ENCODE data around the gene NTSR2. TPM values are rescaled to one million over a fixed set of nuclear protein-coding genes. Genes with fewer than 3 reads are reported as not detected.

The NTSR2 gene
- total and polyA plus RNA-seq, 2 of the 8 experiments (the other 6 are each of a cell fraction or from before 2014, with no cell fraction given) = 0.05 TPM; not detected in 1

- Histone ChIP-seq H3K4me3 (ENCODE audit: extremely low read depth in 1 of 4, insufficient read depth in 2 of 4, low read depth in 3 of 4, low read length in 4 of 4) (no peak overlapping the region), H3K9me3 (ENCODE audit: insufficient read depth in 2 of 2, low read depth in 1 of 2, low read length in 1 of 2) (no peaks in the 10 kb centered on the region), H2BK20ac (ENCODE audit: low read length) (no peak overlapping the region), H2AFZ (ENCODE audit: low read length) (no peak overlapping the region), H3K27me3 (replicated peaks in 1 of 4; ENCODE audit: control insufficient read depth in 3 of 4, extremely low read depth in 1 of 4, insufficient read depth in 3 of 4, low read length in 3 of 4) (no peaks in the 10 kb centered on the region), H4K20me1 (replicated peaks in 1 of 2; ENCODE audit: control insufficient read depth in 1 of 2, insufficient read depth in 2 of 2, low read length in 2 of 2) (peaks cover 0 to 2% of the 10 kb centered on the region in 2 experiments), H3K79me2 (ENCODE audit: control insufficient read depth in 1 of 2, insufficient read depth in 2 of 2, low read length in 2 of 2) (no peaks in the 10 kb centered on the region), H4K5ac (ENCODE audit: insufficient read length, low read depth, low read length) (no peak overlapping the region), H3K4me2 (ENCODE audit: insufficient read depth in 1 of 2, low read depth in 2 of 2, low read length in 2 of 2) (no peak overlapping the region), H4K8ac (ENCODE audit: extremely low read depth, insufficient read depth, low read length) (no peak overlapping the region), H3K36me3 (ENCODE audit: control insufficient read depth in 2 of 4, insufficient read depth in 4 of 4, low read length in 3 of 4) (peaks cover 0 to 17% (median 11%) of the 10 kb centered on the region in 4 experiments; a peak in 4 of 8 replicates), H3K4me1 (replicated peaks in 1 of 4; ENCODE audit: control insufficient read depth in 3 of 4, insufficient read depth in 4 of 4, low read length in 3 of 4) (no peaks in the 10 kb centered on the region), H3K79me1 (ENCODE audit: low read depth, low read length) (no peaks in the 10 kb centered on the region), H2BK15ac (ENCODE audit: low read length) (no peak overlapping the region), H3K27ac (ENCODE audit: low read depth, low read length) (no peak overlapping the region), H3K56ac (replicated peaks; ENCODE audit: insufficient read length, low read depth, low read length) (no peak overlapping the region), H3K23ac (ENCODE audit: insufficient read length) (no peak overlapping the region), H3K9ac (replicated peaks in 1 of 4; ENCODE audit: extremely low read depth in 1 of 4, low read depth in 3 of 4, low read length in 3 of 4) (no peak overlapping the region), H3K18ac (ENCODE audit: extremely low read depth, low read length) (no peak overlapping the region), H4K91ac (replicated peaks; ENCODE audit: insufficient read length, low read length) (no peak overlapping the region), H2BK120ac (replicated peaks; ENCODE audit: low read depth, low read length) (no peak overlapping the region), H3K4ac (replicated peaks; ENCODE audit: insufficient read length, low read depth, low read length) (no peak overlapping the region), H2AK5ac (ENCODE audit: low read depth, low read length) (no peak overlapping the region), H2BK5ac (ENCODE audit: low read depth, low read length) (no peak overlapping the region), H3K23me2 (ENCODE audit: low read depth, low read length) (no peaks in the 10 kb centered on the region; the same call in 1 of the 2 replicates), H2BK12ac (ENCODE audit: low read depth, low read length) (no peak overlapping the region), H3K14ac (ENCODE audit: insufficient read length) (no peak overlapping the region)
- TF ChIP-seq CHD2 (IDR thresholded peaks at IDR 0.05; ENCODE audit: low read length) = no peak
- TF ChIP-seq FOSL1 (IDR thresholded peaks at IDR 0.05; ENCODE audit: insufficient read depth, low read depth, low read length) = no peak
- no peak for TF ChIP-seq HDAC6 (IDR thresholded peaks at IDR 0.05; ENCODE audit: low read depth, low read length)
- no peak for TF ChIP-seq GTF2F1 (IDR thresholded peaks at IDR 0.05; ENCODE audit: borderline replicate concordance, low read depth, low read length)
- no peak for TF ChIP-seq TAF1 (IDR thresholded peaks at IDR 0.05; ENCODE audit: low read depth, low read length)
- no peak for FAIRE-seq
- CTCF ChIA-PET (ENCODE audit: partially characterized antibody) = interaction anchor here (0.8 to 2.4 kb wide), 7 partner anchors 8 to 163 kb away, joined by 3 to 6 read pairs (median 3); no protein-coding TSS in a partner anchor
- WGBS, 2 experiments (ENCODE audit: extremely low coverage in 1 of 2, insufficient coverage in 1 of 2, insufficient read length in 1 of 2, insufficient replicate concordance in 2 of 2, low coverage in 1 of 2, low lambda C conversion rate in 2 of 2, missing lambda C conversion rate in 1 of 2) = 87% methylated on average over 5 of the region's 5 CpGs; no CpG with 5 or more reads in 1 of the 2 experiments
- POLR2A ChIA-PET (ENCODE audit: partially characterized antibody) = interaction anchor here (0.9 kb wide), 1 partner anchor 20 kb away, joined by 6 read pairs; no protein-coding TSS in a partner anchor
- no peak for DNase-seq (ENCODE audit: low read depth in 1 of 2, low spot score in 2 of 2)
These were observed 30.5 kb downstream of the NTSR2 start for GRCh38 chr2:11639503-11639902.
